ENCODE data around the gene PLIN5.

PLIN5 gene

GRCh38 chr19:4534836-4535658 is at the start of gene PLIN5:
PLIN5 (minus strand) TSS chr19:4535224; CDS start chr19:4534074, 1,150 bp downstream.
- peak; percentile 77 to 94 for DNase-seq

GRCh38 chr19:4583961-4584669 is 49.1 kb upstream of the PLIN5 start:
- peak in 1 of 2 experiments; percentile 45 for DNase-seq

GRCh38 chr19:4582980-4583842 is 48.2 kb upstream of the PLIN5 start:
- DNase-seq = no peak

- DNase-seq = peak in 1 of 2 experiments; percentile 63
Observed at GRCh38 chr19:4581666-4582553, 46.9 kb upstream of the PLIN5 start.

- no peak for DNase-seq
Observed at GRCh38 chr19:4580961-4581665, 46.1 kb upstream of the PLIN5 start.

- DNase-seq = no peak
Observed at GRCh38 chr19:4580021-4580901, 45.2 kb upstream of the PLIN5 start.

GRCh38 chr19:4579389-4579788 is 44.4 kb upstream of the PLIN5 start:
- no peak for DNase-seq

GRCh38 chr19:4578552-4579248 is 43.7 kb upstream of the PLIN5 start:
- no peak for DNase-seq

- no peak for DNase-seq
Observed at GRCh38 chr19:4577020-4577782, 42.2 kb upstream of the PLIN5 start.

- peak; percentile 48 to 62 for DNase-seq
Observed at GRCh38 chr19:4576016-4576933, 41.3 kb upstream of the PLIN5 start.

- no peak for DNase-seq
Observed at GRCh38 chr19:4575267-4576015, 40.4 kb upstream of the PLIN5 start.

GRCh38 chr19:4573682-4574081 is 38.7 kb upstream of the PLIN5 start:
- DNase-seq = no peak

- DNase-seq = no peak
Observed at GRCh38 chr19:4571305-4571917, 36.4 kb upstream of the PLIN5 start.

- no peak for DNase-seq
Observed at GRCh38 chr19:4570916-4571304, 35.9 kb upstream of the PLIN5 start.

- no peak for DNase-seq
Observed at GRCh38 chr19:4570402-4570801, 35.4 kb upstream of the PLIN5 start.

- no peak for DNase-seq
Observed at GRCh38 chr19:4568886-4569285, 33.9 kb upstream of the PLIN5 start.

Measured in NCI-H446 (cell line).